Lung microvascular endothelial cell (primary cell): Measurements from ENCODE around the gene FLNA. TPM values are rescaled to one million over a fixed set of nuclear protein-coding genes. Genes with fewer than 3 reads are reported as not detected.
"Not testable (repeated sequence)": the region's sequence is repeated elsewhere in the genome, so short reads cannot be mapped to it uniquely, and the experiment has no call there.

Source experiments
- DNase-seq, 2 donors: peaks; one replicate each; pipeline versions ENCODE4 v3.0.0 to v3.0.0-alpha.2; 2010; ENCODE audit warnings: low read depth in 2 of 2
- total RNA-seq: library from RNA; depleted of rRNA; stranded (reverse); fragments of >200 nt; gene quantifications from 2 replicates; pipeline ENCODE4 v1.2.1, GENCODE V29; 2014

Gene FLNA
- total RNA-seq: 781 and 1,159 TPM in 2 replicates

- no peak for DNase-seq
These were observed at the start of gene FLNA for GRCh38 chrX:154374313-154375155. FLNA (minus strand) TSS chrX:154374634; CDS start chrX:154371245, 3,389 bp downstream.

GRCh38 chrX:154420402-154420756 is 45.9 kb upstream of the FLNA start:
- no peak for DNase-seq

- peak; percentile 48 to 82 for DNase-seq
These were observed 45.4 kb upstream of the FLNA start for GRCh38 chrX:154419688-154420401.

- no peak for DNase-seq
These were observed 44.8 kb upstream of the FLNA start for GRCh38 chrX:154419189-154419588.

GRCh38 chrX:154417157-154417556 is 42.7 kb upstream of the FLNA start:
- no peak for DNase-seq

- no peak for DNase-seq
These were observed 38.7 kb upstream of the FLNA start for GRCh38 chrX:154413142-154413541.

GRCh38 chrX:154412468-154412867 is 38.0 kb upstream of the FLNA start:
- no peak for DNase-seq

GRCh38 chrX:154411981-154412340 is 37.5 kb upstream of the FLNA start:
- peak; percentile 46 to 78 for DNase-seq

- peak; percentile 82 to 92 for DNase-seq
These were observed 34.9 kb upstream of the FLNA start, which contains the start of gene DNASE1L1 for GRCh38 chrX:154409222-154409871. DNASE1L1 (minus strand) TSS chrX:154409254; CDS start chrX:154405568, 3,686 bp downstream.

- no peak for DNase-seq
These were observed 34.3 kb upstream of the FLNA start for GRCh38 chrX:154408659-154409221.

GRCh38 chrX:154404625-154405192 is 30.3 kb upstream of the FLNA start:
- DNase-seq: no peak

GRCh38 chrX:154403858-154404257 is 29.4 kb upstream of the FLNA start:
- no peak for DNase-seq

- no peak for DNase-seq
These were observed 28.8 kb upstream of the FLNA start for GRCh38 chrX:154403192-154403591.

- no peak for DNase-seq
These were observed 28.2 kb upstream of the FLNA start for GRCh38 chrX:154402622-154403127.

GRCh38 chrX:154401918-154402621 is 27.6 kb upstream of the FLNA start:
- peak in 1 of 2 donors; percentile 35 for DNase-seq

GRCh38 chrX:154401045-154401799 is 26.8 kb upstream of the FLNA start:
- DNase-seq: no peak

- not testable (repeated sequence) for DNase-seq
These were observed 26.0 kb upstream of the FLNA start for GRCh38 chrX:154400369-154400817.

- DNase-seq: no peak
These were observed 25.3 kb upstream of the FLNA start for GRCh38 chrX:154399527-154400368.
